K562 (cell line): ENCODE results near the gene ELF5.

Source experiments
- CTCF ChIP-seq, 3 experiments: IDR thresholded peaks in 2 of 3; conservative IDR thresholded peaks in 1 of 3; 2 replicates each; pipeline ENCODE4 v1.5.1; 2011 to 2012; ENCODE audit warnings: low read length in 3 of 3, mild to moderate bottlenecking in 3 of 3, control low read depth in 2 of 3, improper control_type of control experiment in 1 of 3, inconsistent platforms in 1 of 3, low read depth in 1 of 3, mixed read lengths in 1 of 3, moderate library complexity in 1 of 3; ENCODE audit not compliant: insufficient read depth in 2 of 3
- DNMT1 ChIP-seq: fragments of 450-650 bp; IDR thresholded peaks from 2 replicates; pipeline ENCODE4 v1.6.1; 2016; ENCODE audit warnings: antibody characterized with exemption, mild to moderate bottlenecking
- EZH2 ChIP-seq: IDR thresholded peaks from 2 replicates; pipeline ENCODE4 v1.6.1; 2012; ENCODE audit warnings: low read depth, mild to moderate bottlenecking, inconsistent platforms, low read length, borderline replicate concordance
- FOSL1 ChIP-seq: fragments of 200-800 bp; sonication (Bioruptor generic); conservative IDR thresholded peaks from 2 replicates; pipeline ENCODE4 v1.6.1; 2016; ENCODE audit warnings: missing genetic modification characterization, missing compliant biosample characterization
- MAFK ChIP-seq: IDR thresholded peaks from 2 replicates; pipeline ENCODE4 v1.6.1; 2011; ENCODE audit warnings: low read length, improper control_type of control experiment
- MAX ChIP-seq: sonication (generic); formaldehyde crosslinking; IDR thresholded peaks from 2 replicates; pipeline ENCODE4 v1.9.0; 2022; ENCODE audit warnings: mild to moderate bottlenecking, missing genetic modification reagents
- POLR2A ChIP-seq: fragments of 450-650 bp; conservative IDR thresholded peaks from 2 replicates; pipeline ENCODE4 v1.6.1; 2016
- SP1 ChIP-seq: sonication (generic); formaldehyde crosslinking; IDR thresholded peaks from 2 replicates; pipeline ENCODE4 v1.8.1; 2022; ENCODE audit warnings: mild to moderate bottlenecking, missing genetic modification reagents
- TBP ChIP-seq: optimal IDR thresholded peaks from 2 replicates; pipeline ENCODE3; 2011; ENCODE audit warnings: low read depth, low read length, improper control_type of control experiment
- TGIF2 ChIP-seq: sonication (generic); formaldehyde crosslinking; IDR thresholded peaks from 2 replicates; pipeline ENCODE4 v1.8.1; 2022; ENCODE audit warnings: mild to moderate bottlenecking, missing genetic modification reagents, moderate library complexity
- USF1 ChIP-seq: sonication (generic); formaldehyde crosslinking; IDR thresholded peaks from 2 replicates; pipeline ENCODE4 v1.9.0; 2022; ENCODE audit warnings: mild to moderate bottlenecking, missing genetic modification reagents
- ZFP36 ChIP-seq: fragments of 150-350 bp; IDR thresholded peaks from 2 replicates; pipeline ENCODE4 v1.6.1; 2018; ENCODE audit warnings: low read length, low read depth; ENCODE audit not compliant: partially characterized antibody

- no peak for TF ChIP-seq EZH2
- TF ChIP-seq MAX (CRISPR knock-in tag): no peak
- TF ChIP-seq FOSL1 (tag): no peak
- TF ChIP-seq CTCF (IDR thresholded peaks at IDR 0.05 in 2 of 3, conservative IDR thresholded peaks at IDR 0.05 in 1 of 3; ENCODE audit: insufficient read depth in 2 of 3, low read depth in 1 of 3, low read length in 3 of 3): no peak
- TF ChIP-seq POLR2A: no peak
- no peak for TF ChIP-seq SP1 (CRISPR knock-in tag)
- no peak for TF ChIP-seq DNMT1
- TF ChIP-seq TBP: no peak
- no peak for TF ChIP-seq USF1 (CRISPR knock-in tag)
- TF ChIP-seq ZFP36: no peak
- no peak for TF ChIP-seq MAFK
- TF ChIP-seq TGIF2 (CRISPR knock-in tag): no peak
Measured at GRCh38 chr11:34519595-34520235, 6.1 kb upstream of the ELF5 start.
